NCI-H187 (cell line): ENCODE data around the gene DTWD2.
"Not testable (repeated sequence)": the region's sequence is repeated elsewhere in the genome, so short reads cannot be mapped to it uniquely, and the experiment has no call there.

Experiments
- DNase-seq, 2 experiments: peaks; one replicate each; lab custom pipeline; 2025; lab: John Stamatoyannopoulos, UW

The DTWD2 gene

GRCh38 chr5:118987988-118988865 is at the start of gene DTWD2:
Gene DTWD2, minus strand, starts transcription at chr5:118988547. Its CDS starts 36 bp downstream, at chr5:118988511.
- DNase-seq: peak; percentile 88 to 89

DNA sequence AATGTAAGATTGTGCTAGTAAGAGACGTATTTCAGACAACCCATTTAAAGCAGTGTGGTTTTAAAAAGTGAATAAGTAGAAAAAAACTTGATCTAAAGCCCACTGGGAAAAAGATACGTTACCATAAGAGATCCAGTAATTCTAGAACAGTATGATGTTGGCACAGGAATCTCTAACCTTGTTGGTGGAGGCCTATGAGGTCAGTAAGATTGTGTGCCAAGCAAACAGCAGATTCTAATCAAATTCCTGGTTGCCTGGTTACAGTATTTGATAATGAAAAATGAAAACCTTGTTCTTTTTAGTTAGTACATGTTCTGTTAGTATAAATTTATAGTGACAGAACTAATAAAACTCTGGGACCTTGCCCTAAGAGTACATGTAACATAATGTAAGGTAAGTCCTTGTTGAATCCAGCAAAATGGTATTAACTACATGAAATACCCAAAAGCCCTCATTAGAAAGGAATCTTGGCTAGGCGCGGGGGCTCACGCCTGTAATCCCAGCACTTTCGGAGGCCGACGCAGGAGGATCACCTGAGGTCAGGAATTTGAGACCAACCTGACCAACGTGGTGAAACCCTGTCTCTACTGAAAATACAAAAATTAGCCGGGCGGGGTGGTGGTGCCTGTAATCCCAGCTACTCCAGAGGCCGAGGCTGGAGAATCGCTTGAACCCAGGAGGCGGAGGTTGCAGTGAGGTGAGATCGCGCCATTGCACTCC is 49.3 kb upstream of the DTWD2 start:
- no peak for DNase-seq

DNA sequence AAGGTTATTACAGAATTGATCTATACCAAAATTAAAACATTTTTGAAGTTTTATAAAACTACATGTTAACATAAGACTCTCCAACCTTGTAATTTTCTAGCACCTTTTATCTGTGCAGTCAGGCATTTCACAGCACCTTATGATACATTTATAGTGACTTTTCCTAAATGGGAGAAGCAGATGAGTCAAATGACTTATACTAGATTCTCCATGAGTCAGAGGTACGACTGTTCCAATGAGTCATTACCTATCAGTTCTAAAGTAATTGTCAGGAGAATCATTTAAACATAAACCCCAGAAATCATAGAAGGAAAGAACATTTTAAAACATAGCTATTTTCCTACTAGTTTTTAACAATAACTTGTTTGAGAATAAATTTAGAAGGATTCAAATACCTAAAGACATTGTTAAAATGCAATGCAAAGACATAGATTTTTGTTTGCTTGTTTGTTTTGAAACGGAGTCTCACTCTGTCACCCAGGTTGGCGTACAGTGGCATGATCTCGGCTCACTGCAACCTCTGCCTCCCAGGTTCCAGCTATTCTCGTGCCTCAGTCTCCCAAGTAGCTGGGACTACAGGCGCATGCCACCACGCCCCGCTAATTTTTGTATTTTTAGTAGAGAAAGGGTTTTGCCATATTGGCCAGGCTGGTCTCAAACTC is 47.9 kb upstream of the DTWD2 start:
- no peak for DNase-seq

DNA sequence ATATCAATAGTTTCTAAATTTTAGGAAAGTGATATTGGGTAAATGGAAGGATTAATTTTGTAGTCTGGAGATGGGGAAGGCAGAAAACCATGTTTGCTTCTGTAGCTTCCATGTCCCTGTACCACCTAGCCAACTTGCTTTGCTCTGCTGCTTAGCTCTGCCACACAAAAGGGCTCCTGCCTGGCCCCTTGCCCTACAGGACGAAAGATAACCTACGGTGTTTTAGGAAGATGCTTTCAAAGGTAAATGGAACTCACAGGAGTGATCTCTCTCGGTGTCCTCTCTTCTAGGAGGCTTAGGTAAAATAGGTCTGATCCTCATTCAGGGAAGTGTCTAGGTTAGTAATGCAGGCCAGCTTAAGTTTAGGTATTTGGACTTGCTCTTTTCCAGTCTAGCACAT is 44.8 kb upstream of the DTWD2 start:
- no peak for DNase-seq

DNA sequence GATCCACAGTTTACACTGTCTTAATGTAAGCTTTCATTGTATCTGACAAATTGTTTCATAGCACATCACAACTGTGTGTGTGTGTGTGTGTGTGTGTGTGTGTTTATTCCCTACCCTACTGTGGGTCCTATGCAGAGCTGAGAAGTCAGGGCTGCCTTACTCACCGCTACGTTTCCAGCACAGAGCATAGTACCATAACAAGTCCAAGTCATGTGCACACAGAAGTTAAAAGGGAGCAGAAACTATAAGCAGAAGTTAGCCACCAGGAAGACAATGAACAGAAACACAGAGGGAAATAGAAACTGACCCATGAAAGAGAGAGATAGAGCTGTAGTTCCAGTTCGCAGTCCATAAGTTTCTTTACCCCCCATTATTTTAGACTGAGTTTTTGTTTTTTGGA is 44.3 kb upstream of the DTWD2 start:
- no peak for DNase-seq

DNA sequence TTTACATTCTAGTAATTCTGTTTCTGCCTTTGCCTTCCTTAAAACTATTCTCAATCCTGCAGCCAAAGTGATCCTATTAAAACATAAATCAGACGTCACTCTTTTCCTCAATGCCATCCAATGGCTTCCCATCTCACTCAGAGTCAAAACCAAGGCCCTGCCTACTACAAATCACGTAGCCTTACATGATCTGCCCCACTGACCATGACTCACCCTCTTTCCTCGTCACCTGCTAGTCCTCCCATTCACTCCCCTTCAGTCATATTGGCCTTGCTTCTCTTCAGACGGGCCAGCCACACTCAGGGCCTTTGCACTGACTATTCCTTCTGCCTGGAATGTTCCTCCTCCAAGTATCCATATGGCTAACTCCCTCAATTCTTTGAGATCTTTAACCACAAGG is 43.6 kb upstream of the DTWD2 start:
- no peak for DNase-seq

- no peak for DNase-seq
These were observed 42.9 kb upstream of the DTWD2 start for GRCh38 chr5:119031011-119031886.

DNA sequence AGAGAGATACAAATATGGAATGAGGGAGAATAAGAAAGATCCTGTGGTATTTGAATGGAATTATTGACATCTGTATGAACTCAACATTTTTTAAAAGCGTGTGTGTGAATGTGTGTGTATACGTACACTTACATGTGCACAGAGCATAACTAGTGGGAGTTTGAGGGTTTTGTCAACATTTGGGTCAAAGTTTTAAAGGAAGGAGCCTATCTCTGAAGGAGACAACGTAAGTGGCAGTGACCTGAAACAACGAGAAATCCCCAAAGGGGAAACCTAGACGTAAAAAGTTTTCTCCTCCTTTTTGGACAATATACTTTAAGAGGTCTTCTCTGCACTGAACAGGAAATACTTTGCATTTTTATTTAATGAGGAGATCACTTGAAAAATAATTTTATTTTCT is 40.2 kb upstream of the DTWD2 start:
- DNase-seq: no peak

- DNase-seq: no peak
These were observed 34.4 kb upstream of the DTWD2 start for GRCh38 chr5:119022773-119023172.

DNA sequence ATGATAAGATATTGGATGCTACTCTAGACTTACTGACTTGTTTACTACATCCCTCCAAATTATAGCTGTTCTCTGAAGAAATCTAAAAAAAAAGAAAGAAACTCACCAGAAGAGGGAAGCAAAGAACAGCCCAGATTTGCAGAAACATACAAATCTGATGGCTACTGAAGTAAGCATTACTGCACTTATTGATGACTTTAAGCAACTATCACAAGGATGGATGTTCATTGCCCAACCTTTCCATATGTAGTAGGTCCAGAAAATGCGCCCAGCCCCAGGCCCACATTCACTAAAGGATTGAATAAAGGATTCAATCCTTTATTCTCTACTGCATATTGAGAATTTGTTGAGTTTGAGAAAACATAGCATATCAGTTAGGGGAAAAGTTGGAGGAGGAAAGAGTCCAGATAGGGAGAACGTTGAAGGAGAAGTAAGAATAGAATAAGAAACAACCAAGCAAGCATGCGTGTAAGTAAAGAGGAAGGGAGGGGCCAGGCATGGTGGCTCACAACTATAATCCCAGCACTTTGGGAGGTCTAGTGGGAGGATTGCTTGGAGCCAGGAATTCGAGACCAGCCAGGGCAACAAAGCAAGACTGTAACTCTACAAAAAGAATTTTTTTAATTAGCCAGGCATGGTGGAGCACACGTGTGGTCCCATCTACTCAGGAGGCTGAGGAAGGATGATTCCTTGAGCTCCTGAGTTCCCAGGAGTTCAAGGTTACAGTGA is 33.8 kb upstream of the DTWD2 start:
- DNase-seq: no peak

- no peak for DNase-seq
These were observed 32.9 kb upstream of the DTWD2 start for GRCh38 chr5:119021149-119021732.

DNA sequence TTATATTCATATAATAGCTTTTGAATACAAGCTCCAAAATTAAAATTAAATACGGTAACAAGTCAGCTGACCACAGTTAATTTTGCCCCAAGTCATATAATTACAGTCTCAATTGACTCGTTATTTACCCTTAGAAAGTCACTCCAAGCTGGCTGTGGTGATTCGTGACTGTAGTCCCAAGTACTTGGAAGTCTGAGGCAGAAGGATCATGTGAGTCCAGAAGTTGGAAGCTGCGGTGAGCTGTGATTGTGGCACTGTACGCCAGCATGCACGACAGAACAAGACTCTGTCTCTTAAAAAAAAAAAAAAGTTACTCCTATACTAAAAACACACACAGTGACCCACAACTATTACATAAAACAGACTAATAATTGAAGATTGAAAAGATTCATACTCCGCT is 31.6 kb upstream of the DTWD2 start:
- no peak for DNase-seq

GRCh38 chr5:119019501-119019900 is 31.2 kb upstream of the DTWD2 start:
- DNase-seq: no peak

- DNase-seq: no peak
These were observed 29.6 kb upstream of the DTWD2 start for GRCh38 chr5:119017994-119018393.

- no peak for DNase-seq
These were observed 27.9 kb upstream of the DTWD2 start for GRCh38 chr5:119016125-119016774.

DNA sequence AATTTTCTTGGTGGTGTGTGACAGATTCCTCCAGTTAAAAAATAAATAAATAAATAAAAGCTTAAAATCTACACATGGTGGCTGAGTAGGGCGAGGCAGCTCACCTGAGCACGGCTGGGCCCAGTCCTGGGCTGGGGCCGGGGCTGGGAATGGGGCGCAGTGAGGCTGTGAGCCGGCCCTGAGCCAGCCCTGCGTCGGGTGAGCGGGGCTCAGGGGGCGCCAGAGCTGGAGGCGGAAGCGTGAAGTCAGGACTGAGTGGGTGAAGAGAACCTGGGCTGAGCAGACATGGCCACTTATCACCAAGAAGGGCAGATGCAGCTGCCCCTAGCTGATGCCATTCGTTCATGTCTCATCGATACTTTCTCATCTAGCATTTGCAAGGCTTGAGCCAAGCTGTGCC is 22.8 kb upstream of the DTWD2 start:
- no peak for DNase-seq

GRCh38 chr5:119010206-119010605 is 21.9 kb upstream of the DTWD2 start:
- DNase-seq: no peak

DNA sequence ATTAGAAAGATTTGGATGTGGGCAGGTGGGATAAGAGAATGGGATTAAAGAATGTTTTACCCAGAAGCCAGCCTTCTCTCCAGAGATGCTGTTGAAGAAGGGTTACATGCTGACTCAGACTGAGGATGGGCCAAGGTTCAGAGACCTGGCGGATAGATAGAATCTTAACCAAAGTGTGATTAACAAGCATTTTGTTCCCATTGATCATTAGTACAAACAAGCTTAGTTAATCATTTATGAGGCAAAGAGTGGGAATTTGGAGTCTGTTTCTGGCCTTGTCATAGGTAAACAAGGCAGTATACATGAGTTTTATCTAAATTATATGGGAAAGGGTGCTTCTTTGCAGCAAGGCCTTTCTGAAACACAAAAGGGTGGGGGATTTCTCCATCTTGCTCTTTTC is 20.8 kb upstream of the DTWD2 start:
- no peak for DNase-seq

- DNase-seq: no peak
These were observed 11.3 kb upstream of the DTWD2 start for GRCh38 chr5:118999696-119000095.

- not testable (repeated sequence) for DNase-seq
These were observed 10.5 kb upstream of the DTWD2 start for GRCh38 chr5:118998861-118999260.
